GM21576 (cell line): Measurements from ENCODE around the gene TMEM44.
"Not testable (repeated sequence)": the region's sequence is repeated elsewhere in the genome, so short reads cannot be mapped to it uniquely, and the experiment has no call there.

ENCODE experiments used
- ATAC-seq: cut with Tn5 transposase; IDR thresholded peaks from one replicate; pipeline ENCODE4 v1.9.1; 2021; ENCODE audit warnings: mild to moderate bottlenecking, moderate library complexity; ENCODE audit not compliant: unreplicated experiment

TMEM44 gene

GRCh38 chr3:194559530-194559929 is 73.7 kb downstream of the TMEM44 start:
- no peak for ATAC-seq

- no peak for ATAC-seq
Observed at GRCh38 chr3:194556086-194557056, 76.8 kb downstream of the TMEM44 start.

- ATAC-seq, result no peak
Observed at GRCh38 chr3:194555175-194556062, 77.8 kb downstream of the TMEM44 start.

GRCh38 chr3:194554473-194555123 is 78.6 kb downstream of the TMEM44 start:
- no peak for ATAC-seq

GRCh38 chr3:194552327-194552949 is 80.8 kb downstream of the TMEM44 start:
- no peak for ATAC-seq

- ATAC-seq, result no peak
Observed at GRCh38 chr3:194549853-194550252, 83.4 kb downstream of the TMEM44 start.

- no peak for ATAC-seq
Observed at GRCh38 chr3:194548346-194549321, 84.6 kb downstream of the TMEM44 start.

- ATAC-seq, result no peak
Observed at GRCh38 chr3:194547042-194547441, 86.2 kb downstream of the TMEM44 start.

GRCh38 chr3:194545538-194545937 is 87.7 kb downstream of the TMEM44 start:
- ATAC-seq, result not testable (repeated sequence)

- ATAC-seq, result no peak
Observed at GRCh38 chr3:194543550-194543949, 89.7 kb downstream of the TMEM44 start.

GRCh38 chr3:194541483-194541882 is 91.7 kb downstream of the TMEM44 start:
- no peak for ATAC-seq

GRCh38 chr3:194540274-194540905 is 92.8 kb downstream of the TMEM44 start:
- no peak for ATAC-seq

GRCh38 chr3:194539498-194539897 is 93.7 kb downstream of the TMEM44 start:
- ATAC-seq, result no peak

- no peak for ATAC-seq
Observed at GRCh38 chr3:194537732-194538247, 95.4 kb downstream of the TMEM44 start.
